Measurements from ENCODE around the gene NUDCD2.
"Not testable (repeated sequence)": the region's sequence is repeated elsewhere in the genome, so short reads cannot be mapped to it uniquely, and the experiment has no call there.

NUDCD2 gene

GRCh38 chr5:163467682-163468081, 7.8 kb upstream of the NUDCD2 start:
- no peak for DNase-seq (ENCODE audit: low spot score)

- DNase-seq (ENCODE audit: low spot score), result no peak
These were observed 3.1 kb upstream of the NUDCD2 start for GRCh38 chr5:163463063-163463435.

DNA sequence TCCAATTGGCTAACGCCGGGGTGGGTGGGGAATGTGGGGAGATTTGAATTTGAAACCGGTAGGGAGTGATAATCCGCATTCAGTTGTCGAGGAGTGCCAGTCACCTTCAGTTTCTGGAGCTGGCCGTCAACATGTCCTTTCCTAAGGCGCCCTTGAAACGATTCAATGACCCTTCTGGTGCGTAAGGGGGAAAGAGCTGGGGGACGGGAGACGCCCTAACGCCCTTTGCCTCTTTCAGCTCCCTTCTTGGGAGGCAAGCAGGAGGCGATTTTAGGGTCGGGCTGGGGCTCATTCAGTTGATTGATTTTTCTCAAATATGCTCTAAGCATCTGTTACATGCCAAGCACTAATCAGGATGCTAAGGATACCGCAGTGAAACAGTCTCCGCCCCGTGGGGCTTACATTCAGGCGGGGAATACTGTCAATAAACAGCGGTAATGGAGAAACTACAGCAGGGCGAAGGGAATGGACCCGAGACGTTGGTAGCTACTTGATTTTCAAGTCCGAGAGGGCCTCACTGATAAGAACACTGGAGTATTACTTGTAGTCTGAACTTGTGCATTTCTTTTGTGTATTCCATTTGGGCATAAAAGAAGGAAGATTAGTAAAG, 765 bp upstream of the NUDCD2 start, which contains the start of gene HMMR:
HMMR (plus strand) TSS at position 71 of the 610 bp plus-strand sequence; CDS start at position 132, 61 bp downstream.
- no peak for DNase-seq (ENCODE audit: low spot score)

DNA sequence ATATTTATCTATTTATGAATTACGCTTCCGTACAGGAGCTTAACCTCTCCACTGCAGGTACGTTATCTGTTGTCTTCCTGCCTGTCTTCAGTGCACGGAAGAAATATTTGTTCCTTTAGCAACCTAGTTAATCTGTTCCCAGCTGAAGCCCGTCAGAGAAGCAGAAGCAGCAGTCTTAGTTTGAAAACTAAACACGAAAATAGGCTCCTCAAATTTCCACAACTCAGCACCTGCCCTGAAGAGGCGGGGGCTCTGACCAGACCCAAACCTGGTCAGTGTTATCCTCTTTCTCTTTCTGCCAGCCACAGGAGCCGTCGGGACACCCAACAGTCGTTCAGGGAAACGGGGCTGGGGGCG, 462 bp downstream of the NUDCD2 start:
- no peak for DNase-seq (ENCODE audit: low spot score)

GRCh38 chr5:163458778-163459385, 1.0 kb downstream of the NUDCD2 start:
- DNase-seq (ENCODE audit: low spot score), result no peak

GRCh38 chr5:163456840-163457239, 3.1 kb downstream of the NUDCD2 start:
- no peak for DNase-seq (ENCODE audit: low spot score)

GRCh38 chr5:163456029-163456589, 3.8 kb downstream of the NUDCD2 start:
- no peak for DNase-seq (ENCODE audit: low spot score)

DNA sequence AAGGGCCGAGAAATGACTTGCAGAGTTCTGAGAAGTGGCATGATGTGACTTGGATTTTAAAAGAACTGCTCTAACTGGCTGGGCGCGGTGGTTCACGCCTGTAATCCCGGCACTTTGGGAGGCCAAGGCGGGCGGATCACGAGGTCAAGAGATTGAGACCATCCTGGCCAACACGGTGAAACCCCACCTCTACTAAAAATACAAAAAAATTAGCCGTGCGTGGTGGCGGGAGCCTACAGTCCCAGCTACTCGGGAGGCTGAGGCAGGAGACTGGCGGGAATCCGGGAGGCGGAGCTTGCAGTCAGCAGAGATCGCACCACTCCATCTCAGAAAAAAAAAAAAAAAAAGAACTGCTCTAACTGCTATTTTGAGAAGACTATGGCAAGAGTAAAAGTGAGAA, 4.5 kb downstream of the NUDCD2 start:
- DNase-seq (ENCODE audit: low spot score), result not testable (repeated sequence)

- no peak for DNase-seq (ENCODE audit: low spot score)
These were observed 6.2 kb downstream of the NUDCD2 start for GRCh38 chr5:163453705-163454104.

GRCh38 chr5:163451489-163451888, 8.4 kb downstream of the NUDCD2 start:
- no peak for DNase-seq (ENCODE audit: low spot score)

DNA sequence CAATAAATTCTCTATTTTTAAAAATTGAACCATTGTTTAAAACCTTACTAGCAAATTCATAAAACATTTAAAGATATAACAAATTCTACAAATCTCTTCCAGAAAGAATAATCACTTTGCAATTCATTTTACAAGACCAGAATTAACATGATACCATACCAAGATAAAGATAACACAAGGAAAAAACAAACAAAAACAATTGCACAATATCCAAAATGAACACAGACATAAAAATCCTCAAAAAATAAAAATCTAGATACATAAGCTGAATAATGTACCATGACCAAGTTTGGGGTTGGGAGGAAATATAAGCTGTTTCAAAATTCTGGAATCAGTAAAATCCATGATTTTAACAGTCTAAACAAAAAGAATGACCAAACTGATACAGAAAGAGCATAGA, 11.4 kb downstream of the NUDCD2 start:
- no peak for DNase-seq (ENCODE audit: low spot score)

GRCh38 chr5:163447875-163448274, 12.0 kb downstream of the NUDCD2 start:
- no peak for DNase-seq (ENCODE audit: low spot score)

GRCh38 chr5:163447191-163447590, 12.7 kb downstream of the NUDCD2 start:
- DNase-seq (ENCODE audit: low spot score), result no peak

DNA sequence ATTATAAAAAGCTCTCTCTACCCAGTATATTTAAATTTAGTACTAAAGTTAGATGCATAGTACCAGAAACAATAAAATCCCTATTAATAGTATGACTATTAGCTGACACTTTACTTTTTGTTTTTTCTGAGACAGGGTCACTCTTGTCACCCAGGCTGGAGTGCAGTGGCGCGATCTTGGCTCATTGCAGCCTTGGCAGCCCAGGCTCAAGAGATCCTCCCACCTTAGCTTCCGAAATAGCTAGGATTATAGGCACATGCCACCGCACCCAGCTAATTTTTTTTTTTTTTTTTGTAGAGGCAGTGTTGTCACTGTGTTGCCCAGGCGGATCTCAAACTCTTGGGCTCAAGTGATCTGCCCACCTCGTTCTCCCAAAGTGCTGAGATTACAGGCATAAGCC, 14.6 kb downstream of the NUDCD2 start:
- no peak for DNase-seq (ENCODE audit: low spot score)

GRCh38 chr5:163444526-163444925, 15.4 kb downstream of the NUDCD2 start:
- DNase-seq (ENCODE audit: low spot score), result no peak

DNA sequence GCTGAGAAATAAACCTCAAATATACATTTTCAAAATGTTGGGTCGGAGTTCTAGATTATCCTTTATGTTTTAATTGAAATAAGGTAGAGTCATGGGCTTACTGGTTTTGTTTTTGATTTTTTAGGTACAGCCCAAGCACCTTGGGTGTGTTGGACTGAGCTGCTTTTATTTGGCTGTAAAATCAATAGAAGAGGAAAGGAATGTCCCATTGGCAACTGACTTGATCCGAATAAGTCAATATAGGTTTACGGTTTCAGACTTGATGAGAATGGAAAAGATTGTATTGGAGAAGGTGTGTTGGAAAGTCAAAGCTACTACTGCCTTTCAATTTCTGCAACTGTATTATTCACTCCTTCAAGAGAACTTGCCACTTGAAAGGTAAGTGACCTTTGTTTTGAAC, 18.9 kb downstream of the NUDCD2 start:
- DNase-seq (ENCODE audit: low spot score), result no peak

- no peak for DNase-seq (ENCODE audit: low spot score)
These were observed 20.8 kb downstream of the NUDCD2 start for GRCh38 chr5:163439092-163439425.

DNA sequence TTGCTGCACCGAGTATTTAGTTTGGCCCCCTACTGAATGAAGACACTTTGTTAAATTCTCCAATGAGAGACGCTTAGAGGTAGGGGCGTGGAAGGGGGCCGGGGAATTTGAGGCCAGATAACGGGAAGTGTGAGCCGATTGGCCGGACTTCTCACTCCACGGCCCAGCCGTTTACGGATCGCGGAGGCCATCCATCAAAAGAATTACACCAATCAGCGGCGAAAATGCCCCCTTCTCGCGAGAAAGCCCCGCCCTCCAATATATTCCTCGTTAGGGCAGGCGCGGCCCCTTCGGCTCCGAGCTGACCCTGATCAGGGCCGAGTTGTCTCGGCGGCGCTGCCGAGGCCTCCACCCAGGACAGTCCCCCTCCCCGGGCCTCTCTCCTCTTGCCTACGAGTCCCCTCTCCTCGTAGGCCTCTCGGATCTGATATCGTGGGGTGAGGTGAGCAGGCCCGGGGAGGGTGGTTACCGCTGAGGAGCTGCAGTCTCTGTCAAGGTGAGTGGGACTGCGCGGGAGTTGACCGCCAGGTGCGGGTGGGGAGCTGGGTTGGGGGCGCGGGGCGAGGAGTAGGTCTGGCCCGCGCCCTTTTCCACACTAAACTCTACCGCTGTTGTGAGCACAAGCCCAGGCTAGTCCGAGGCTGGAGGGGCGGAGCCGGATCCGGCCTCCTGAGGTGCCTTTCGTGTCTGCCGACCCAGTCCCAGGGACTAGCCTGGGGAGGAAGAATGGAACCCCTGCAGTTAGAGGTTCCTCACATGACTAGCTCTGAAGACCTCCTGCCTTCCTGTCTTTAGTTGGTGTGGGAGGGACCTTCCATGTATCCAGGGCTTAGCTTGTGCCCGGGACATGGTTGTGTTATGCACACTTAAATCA, 22.4 kb downstream of the NUDCD2 start, which contains the start of gene CCNG1:
CCNG1 (plus strand) TSS at position 287 of the 874 bp plus-strand sequence. CDS start 1,662 bp downstream, outside the sequence.
- DNase-seq (ENCODE audit: low spot score), result peak; percentile 97

DNA sequence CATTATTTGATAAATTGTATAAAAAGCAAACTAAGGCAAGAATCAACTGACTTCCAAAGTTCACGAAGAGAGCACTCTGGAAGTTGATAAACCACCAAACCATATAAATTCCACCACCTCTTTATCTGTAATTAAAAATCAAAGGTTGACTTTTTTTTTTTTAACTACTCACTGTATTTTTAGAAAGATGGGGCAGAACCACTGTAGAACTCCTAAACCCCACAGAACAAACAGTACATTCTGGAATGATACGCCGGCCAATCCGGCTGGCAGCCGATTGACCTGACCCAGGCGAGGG, 22.9 kb downstream of the NUDCD2 start:
- no peak for DNase-seq (ENCODE audit: low spot score)

DNA sequence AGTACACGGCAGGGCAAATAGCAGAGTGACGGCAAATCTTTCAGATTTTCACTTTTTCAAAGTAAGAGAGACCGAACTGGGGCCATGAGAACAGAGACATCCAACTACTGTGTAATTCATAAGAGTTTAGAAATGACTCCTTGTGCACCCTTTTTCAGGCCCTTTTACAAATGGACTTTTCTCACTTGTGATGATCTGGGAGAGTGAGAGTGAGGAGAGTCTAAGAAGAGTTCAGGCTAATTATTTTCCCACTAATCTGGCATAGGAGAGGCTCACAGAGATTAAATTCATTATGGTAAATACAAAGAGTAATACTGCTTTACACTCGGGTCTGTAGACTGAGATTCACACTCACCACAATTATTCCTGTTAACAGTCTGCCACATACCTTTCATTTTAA, 23.4 kb downstream of the NUDCD2 start:
- DNase-seq (ENCODE audit: low spot score), result no peak

- DNase-seq (ENCODE audit: low spot score), result no peak
These were observed 25.5 kb downstream of the NUDCD2 start for GRCh38 chr5:163434401-163434866.

- no peak for DNase-seq (ENCODE audit: low spot score)
These were observed 26.6 kb downstream of the NUDCD2 start for GRCh38 chr5:163433271-163433670.

- no peak for DNase-seq (ENCODE audit: low spot score)
These were observed 27.4 kb downstream of the NUDCD2 start for GRCh38 chr5:163432544-163432943.

Measured in putamen (tissue), 1 donor.